Activated CD4-positive, alpha-beta T cell treated with anti-CD3 and anti-CD28 coated beads, Interleukin-2, amount 10 ng/mL, durations not matched to agents 7 days and 5 days (primary cell): ENCODE measurements around the gene PIK3C2G. TPM values are rescaled to one million over a fixed set of nuclear protein-coding genes. Genes with fewer than 3 reads are reported as not detected.
A peak's percentile ranks its signal among the peaks of the same experiment; 100 is the strongest.
"Not testable (repeated sequence)": the region's sequence is repeated elsewhere in the genome, so short reads cannot be mapped to it uniquely, and the experiment has no call there.

Experiments
- CTCF ChIA-PET: fragments of 350-600 bp; sonication (Branson Sonifier 250); formaldehyde crosslinking; loops from one replicate; lab custom pipeline; 2021; ENCODE audit warnings: antibody characterized with exemption; lab: Charles Lee
- POLR2A ChIA-PET: fragments of 350-600 bp; sonication (Branson Sonifier 250); formaldehyde crosslinking; loops from one replicate; lab custom pipeline; 2021; ENCODE audit warnings: antibody characterized with exemption; lab: Charles Lee
- DNase-seq: peaks from one replicate; pipeline ENCODE4 v3.0.0-alpha.2; 2020
- H3K27ac Mint-ChIP-seq: one replicate; pipeline ENCODE4 v1.8.0; 2021; ENCODE audit warnings: mild to moderate bottlenecking, moderate library complexity, mixed read lengths
- H3K27me3 Mint-ChIP-seq: one replicate; pipeline ENCODE4 v1.8.0; 2021; ENCODE audit warnings: mixed read lengths
- H3K36me3 Mint-ChIP-seq: one replicate; pipeline ENCODE4 v1.8.0; 2021; ENCODE audit warnings: low read depth, mixed read lengths
- H3K4me1 Mint-ChIP-seq: one replicate; pipeline ENCODE4 v1.8.0; 2021; ENCODE audit warnings: mixed read lengths
- H3K4me3 Mint-ChIP-seq: one replicate; pipeline ENCODE4 v1.8.0; 2021; ENCODE audit warnings: mild to moderate bottlenecking, moderate library complexity, mixed read lengths
- H3K9me3 Mint-ChIP-seq: one replicate; pipeline ENCODE4 v1.8.0; 2021; ENCODE audit warnings: mixed read lengths
- total RNA-seq, 2 experiments: library from RNA; stranded (reverse); gene quantifications; one replicate each; pipeline ENCODE4 v1.2.3, GENCODE V29; 2021

The PIK3C2G gene
- total RNA-seq: not detected

DNA sequence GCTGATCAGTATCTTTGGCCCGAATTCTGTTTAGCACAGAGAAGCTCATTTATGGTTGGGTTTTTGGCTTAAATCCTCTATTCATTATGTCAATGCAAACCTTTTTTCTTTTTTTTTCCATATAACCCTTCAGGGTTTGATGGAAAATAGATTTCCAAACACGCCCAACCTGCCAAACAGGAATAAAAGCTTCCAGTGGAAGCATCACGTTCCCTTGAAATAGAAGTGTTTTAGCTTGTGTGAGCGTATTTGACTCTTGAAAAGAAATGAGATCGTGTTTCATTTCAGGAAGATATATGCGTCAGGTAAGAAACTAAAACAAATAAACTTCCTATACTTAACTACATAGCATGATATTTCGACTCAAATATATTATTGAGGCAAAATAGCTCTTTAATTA, at the start of gene PIK3C2G:
Gene PIK3C2G (plus strand): TSS at position 246 of the 400 bp plus-strand sequence. CDS start 20,564 bp downstream, outside the sequence.
- Mint-ChIP-seq H3K4me1 (no peaks in the 10 kb centered on the region), H3K4me3 (no peak within 1 kb of the TSS), H3K27ac (no peak within 1 kb of the TSS), H3K9me3 (no peaks in the 10 kb centered on the region), H3K27me3 (no peaks in the 10 kb centered on the region), H3K36me3 (no peaks in the 10 kb centered on the region)
- POLR2A ChIA-PET: no interaction called here
- no peak for DNase-seq
- CTCF ChIA-PET: no interaction called here

DNA sequence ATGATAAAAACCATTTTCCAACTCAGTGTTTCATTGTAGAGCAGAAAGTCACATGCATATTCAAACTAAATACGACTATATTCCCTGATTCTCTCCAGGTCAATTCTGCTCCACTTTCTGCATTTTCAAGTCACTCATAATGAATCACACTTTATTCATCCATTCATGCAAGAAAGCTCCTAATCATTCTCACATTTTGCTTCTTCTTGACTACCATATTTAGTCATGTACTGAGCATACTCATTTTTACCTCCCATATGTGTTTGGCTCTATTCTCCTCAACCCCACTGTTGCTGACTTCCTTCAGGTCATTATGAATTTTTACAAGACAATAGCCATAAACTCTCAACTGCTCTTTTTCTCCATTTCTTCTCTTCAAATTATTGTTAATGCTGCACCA, 43.4 kb upstream of the PIK3C2G start:
- no peaks in the 10 kb centered on the region for H3K9me3 Mint-ChIP-seq

GRCh38 chr12:18221726-18222125, 39.6 kb upstream of the PIK3C2G start:
- Mint-ChIP-seq H3K27ac (no peak overlapping the region), H3K36me3 (no peaks in the 10 kb centered on the region), H3K4me3 (no peak overlapping the region), H3K4me1 (no peaks in the 10 kb centered on the region), H3K9me3 (no peaks in the 10 kb centered on the region), H3K27me3 (no peaks in the 10 kb centered on the region)
- ChIA-PET CTCF (no interaction called here), POLR2A (no interaction called here)
- no peak for DNase-seq

More for the DNA sequence above, 43.4 kb upstream of the PIK3C2G start:
- no peak for DNase-seq
- H3K4me1 Mint-ChIP-seq: no peaks in the 10 kb centered on the region
- CTCF ChIA-PET: no interaction called here
- no peak overlapping the region for H3K27ac Mint-ChIP-seq
- no peak overlapping the region for H3K4me3 Mint-ChIP-seq
- POLR2A ChIA-PET: no interaction called here
- no peaks in the 10 kb centered on the region for H3K36me3 Mint-ChIP-seq
- no peaks in the 10 kb centered on the region for H3K27me3 Mint-ChIP-seq

DNA sequence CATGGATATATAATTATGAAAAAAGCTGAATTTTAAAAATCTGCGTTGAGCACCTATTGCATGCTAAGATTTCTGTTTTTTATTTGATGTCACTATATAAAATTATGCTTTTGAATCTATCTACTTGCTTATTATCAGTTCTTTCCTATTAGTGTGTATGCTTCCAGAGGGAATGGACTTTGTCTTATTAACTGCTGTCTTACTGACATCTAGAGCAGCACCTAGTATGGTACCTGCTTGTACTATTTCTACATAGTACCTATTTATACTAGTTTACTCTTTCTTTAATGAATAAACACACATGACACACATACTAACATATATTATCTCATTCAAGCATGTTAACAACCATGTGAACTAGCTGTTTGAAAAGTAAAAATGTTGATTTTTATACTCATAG, 38.6 kb upstream of the PIK3C2G start:
- Mint-ChIP-seq H3K4me1 (no peaks in the 10 kb centered on the region), H3K27me3 (no peaks in the 10 kb centered on the region), H3K27ac (no peak overlapping the region), H3K4me3 (no peak overlapping the region), H3K9me3 (no peaks in the 10 kb centered on the region), H3K36me3 (no peaks in the 10 kb centered on the region)
- no peak for DNase-seq
- CTCF ChIA-PET: no interaction called here
- POLR2A ChIA-PET: no interaction called here

GRCh38 chr12:18224745-18225144, 36.6 kb upstream of the PIK3C2G start:
- no peaks in the 10 kb centered on the region for H3K9me3 Mint-ChIP-seq
- no peaks in the 10 kb centered on the region for H3K36me3 Mint-ChIP-seq
- no peaks in the 10 kb centered on the region for H3K4me1 Mint-ChIP-seq
- no peaks in the 10 kb centered on the region for H3K27me3 Mint-ChIP-seq
- no peak overlapping the region for H3K4me3 Mint-ChIP-seq
- no peak for DNase-seq
- ChIA-PET CTCF (no interaction called here), POLR2A (no interaction called here)
- no peak overlapping the region for H3K27ac Mint-ChIP-seq

GRCh38 chr12:18239526-18239925, 21.8 kb upstream of the PIK3C2G start:
- CTCF ChIA-PET: no interaction called here
- H3K27ac Mint-ChIP-seq: no peak overlapping the region
- no peak for DNase-seq
- peaks cover 3% of the 10 kb centered on the region for H3K9me3 Mint-ChIP-seq
- no peaks in the 10 kb centered on the region for H3K36me3 Mint-ChIP-seq
- H3K4me3 Mint-ChIP-seq: no peak overlapping the region
- H3K27me3 Mint-ChIP-seq: no peaks in the 10 kb centered on the region
- no peaks in the 10 kb centered on the region for H3K4me1 Mint-ChIP-seq
- POLR2A ChIA-PET: no interaction called here

DNA sequence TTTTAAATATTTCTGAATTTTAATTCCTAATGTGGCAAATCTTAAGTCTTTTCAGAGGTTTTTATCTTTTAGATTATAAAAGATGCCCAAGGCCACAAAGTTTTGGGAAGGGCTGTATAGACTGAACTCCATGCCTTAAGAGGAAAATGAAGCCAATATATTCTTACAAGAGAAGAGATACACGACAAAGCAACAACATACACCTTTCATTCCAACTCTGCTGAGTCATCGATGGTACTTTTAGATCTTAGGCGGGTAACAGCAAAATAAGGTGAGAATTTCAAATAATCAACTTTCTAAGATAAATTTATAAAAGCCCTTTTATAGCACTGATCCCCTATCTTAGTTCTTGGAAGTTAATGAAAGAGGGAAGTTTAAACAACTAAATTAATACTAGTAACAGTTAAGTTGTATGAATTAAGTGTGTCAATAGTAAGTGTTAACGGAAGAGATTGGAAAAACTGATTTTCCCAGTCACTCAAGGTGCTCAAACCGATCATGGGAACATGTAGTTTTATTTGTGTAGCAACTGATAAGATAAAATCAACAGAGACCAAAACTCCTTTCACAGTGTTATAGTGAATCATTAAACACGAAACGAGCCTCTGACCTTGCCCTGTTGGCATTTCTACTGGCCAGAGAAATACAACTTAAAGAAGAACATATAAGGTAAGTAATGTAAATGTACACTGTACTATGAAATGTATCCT, 18.8 kb upstream of the PIK3C2G start:
- no peak overlapping the region for H3K27ac Mint-ChIP-seq
- ChIA-PET CTCF (no interaction called here), POLR2A (no interaction called here)
- no peak overlapping the region for H3K4me3 Mint-ChIP-seq
- no peaks in the 10 kb centered on the region for H3K27me3 Mint-ChIP-seq
- H3K4me1 Mint-ChIP-seq: no peaks in the 10 kb centered on the region
- no peaks in the 10 kb centered on the region for H3K9me3 Mint-ChIP-seq
- no peaks in the 10 kb centered on the region for H3K36me3 Mint-ChIP-seq
- no peak for DNase-seq

GRCh38 chr12:18243238-18243637, 18.1 kb upstream of the PIK3C2G start:
- no peaks in the 10 kb centered on the region for H3K27me3 Mint-ChIP-seq
- ChIA-PET CTCF (no interaction called here), POLR2A (no interaction called here)
- H3K9me3 Mint-ChIP-seq: no peaks in the 10 kb centered on the region
- no peak for DNase-seq
- no peaks in the 10 kb centered on the region for H3K4me1 Mint-ChIP-seq
- H3K4me3 Mint-ChIP-seq: no peak overlapping the region
- no peaks in the 10 kb centered on the region for H3K36me3 Mint-ChIP-seq
- H3K27ac Mint-ChIP-seq: no peak overlapping the region

DNA sequence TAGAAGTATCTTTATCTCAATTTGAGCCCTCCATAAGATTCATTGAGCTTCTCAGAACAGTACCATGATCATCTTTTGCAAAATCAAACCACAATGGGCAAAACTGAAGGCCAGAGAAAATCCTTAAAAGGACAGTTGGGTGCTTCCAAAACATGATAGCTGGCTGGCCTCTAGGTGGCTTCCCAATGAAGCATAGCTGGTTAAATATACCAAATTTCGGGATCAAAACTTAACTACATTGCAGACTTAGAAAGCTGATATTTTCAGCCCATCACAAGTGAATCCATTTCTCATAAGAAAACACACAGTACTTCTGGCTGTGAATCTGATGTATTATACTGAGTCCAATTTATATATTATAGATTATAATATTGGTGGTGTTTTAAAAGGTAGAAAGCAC, 15.3 kb upstream of the PIK3C2G start:
- ChIA-PET POLR2A (no interaction called here), CTCF (no interaction called here)
- Mint-ChIP-seq H3K4me3 (no peak overlapping the region), H3K9me3 (no peaks in the 10 kb centered on the region), H3K27ac (no peak overlapping the region), H3K4me1 (no peaks in the 10 kb centered on the region), H3K27me3 (no peaks in the 10 kb centered on the region), H3K36me3 (no peaks in the 10 kb centered on the region)
- no peak for DNase-seq

- no peaks in the 10 kb centered on the region for H3K27me3 Mint-ChIP-seq
- H3K36me3 Mint-ChIP-seq: no peaks in the 10 kb centered on the region
- ChIA-PET CTCF (no interaction called here), POLR2A (no interaction called here)
- no peak overlapping the region for H3K27ac Mint-ChIP-seq
- peak; percentile 10 for DNase-seq
- no peak overlapping the region for H3K4me3 Mint-ChIP-seq
- H3K9me3 Mint-ChIP-seq: no peaks in the 10 kb centered on the region
- H3K4me1 Mint-ChIP-seq: no peaks in the 10 kb centered on the region
These were observed 10.9 kb upstream of the PIK3C2G start for GRCh38 chr12:18250313-18250916.

- H3K9me3 Mint-ChIP-seq: no peaks in the 10 kb centered on the region
- H3K27me3 Mint-ChIP-seq: no peaks in the 10 kb centered on the region
- H3K27ac Mint-ChIP-seq: no peak overlapping the region
- ChIA-PET POLR2A (no interaction called here), CTCF (no interaction called here)
- H3K4me1 Mint-ChIP-seq: no peaks in the 10 kb centered on the region
- H3K36me3 Mint-ChIP-seq: no peaks in the 10 kb centered on the region
- no peak overlapping the region for H3K4me3 Mint-ChIP-seq
- DNase-seq: no peak
These were observed 7.2 kb upstream of the PIK3C2G start for GRCh38 chr12:18254081-18254480.

DNA sequence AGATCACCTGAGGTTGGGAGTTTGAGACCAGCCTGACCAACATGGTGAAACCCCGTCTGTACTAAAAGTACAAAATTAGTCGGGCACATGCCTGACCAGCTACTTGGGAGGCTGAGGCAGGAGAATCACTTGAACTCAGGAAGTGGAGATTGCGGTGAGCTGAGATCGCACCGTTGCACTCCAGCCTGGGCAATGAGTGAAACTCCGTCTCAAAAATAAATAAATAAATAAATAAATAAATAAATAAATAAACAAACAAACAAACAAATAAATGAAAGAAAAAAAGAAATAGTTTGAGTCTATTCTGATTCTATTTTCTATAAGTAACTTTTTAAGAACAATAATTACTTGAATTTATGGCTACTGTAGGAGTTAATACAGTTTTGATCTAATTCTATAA, 6.3 kb upstream of the PIK3C2G start:
- DNase-seq, H3K4me3 Mint-ChIP-seq, H3K9me3 Mint-ChIP-seq, H3K4me1 Mint-ChIP-seq, H3K36me3 Mint-ChIP-seq, CTCF ChIA-PET, POLR2A ChIA-PET, H3K27ac Mint-ChIP-seq, H3K27me3 Mint-ChIP-seq: not testable (repeated sequence)

DNA sequence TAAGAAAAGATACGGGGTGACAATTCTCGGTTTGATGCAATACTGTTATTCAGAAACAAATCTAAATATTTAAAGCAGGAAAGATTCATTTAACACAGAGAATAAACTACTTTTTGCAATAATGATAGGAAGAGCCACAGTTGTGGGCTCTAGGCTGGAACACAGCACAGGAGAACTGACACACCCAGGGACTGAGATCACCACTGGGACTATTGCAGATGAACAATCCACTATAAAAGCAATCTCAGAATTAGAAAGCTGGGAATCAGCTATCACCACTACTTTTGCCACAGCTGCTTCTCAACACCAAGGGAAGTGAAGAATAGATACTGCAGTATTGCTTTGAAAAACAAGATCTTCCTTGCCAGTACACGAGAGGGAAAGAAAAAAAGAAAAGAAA, 4.1 kb upstream of the PIK3C2G start:
- Mint-ChIP-seq H3K27ac (no peak overlapping the region), H3K27me3 (no peaks in the 10 kb centered on the region), H3K4me1 (no peaks in the 10 kb centered on the region), H3K4me3 (no peak overlapping the region), H3K36me3 (no peaks in the 10 kb centered on the region), H3K9me3 (no peaks in the 10 kb centered on the region)
- POLR2A ChIA-PET: no interaction called here
- CTCF ChIA-PET: no interaction called here
- no peak for DNase-seq

- Mint-ChIP-seq H3K27me3 (no peaks in the 10 kb centered on the region), H3K36me3 (no peaks in the 10 kb centered on the region), H3K4me3 (no peak overlapping the region), H3K4me1 (no peaks in the 10 kb centered on the region), H3K9me3 (no peaks in the 10 kb centered on the region), H3K27ac (no peak overlapping the region)
- no peak for DNase-seq
- ChIA-PET POLR2A (no interaction called here), CTCF (no interaction called here)
These were observed 2.4 kb upstream of the PIK3C2G start for GRCh38 chr12:18258929-18259328.
